Lung microvascular endothelial cell (primary cell): Measurements from ENCODE around the gene TMEM132D. TPM values are rescaled to one million over a fixed set of nuclear protein-coding genes. Genes with fewer than 3 reads are reported as not detected.

ENCODE experiments used
- DNase-seq, 2 donors: peaks; one replicate each; pipeline versions ENCODE4 v3.0.0 to v3.0.0-alpha.2; 2010; ENCODE audit warnings: low read depth in 2 of 2
- total RNA-seq: library from RNA; depleted of rRNA; stranded (reverse); fragments of >200 nt; gene quantifications from 2 replicates; pipeline ENCODE4 v1.2.1, GENCODE V29; 2014

The TMEM132D gene
- total RNA-seq, 1 donor from 2014 or later, result not detected

- no peak for DNase-seq
Observed at GRCh38 chr12:129873111-129873832, 30.6 kb downstream of the TMEM132D start.

- no peak for DNase-seq
Observed at GRCh38 chr12:129871991-129872972, 31.5 kb downstream of the TMEM132D start.

- no peak for DNase-seq
Observed at GRCh38 chr12:129870796-129871195, 33.0 kb downstream of the TMEM132D start.

- no peak for DNase-seq
Observed at GRCh38 chr12:129870136-129870535, 33.7 kb downstream of the TMEM132D start.

- DNase-seq, result no peak
Observed at GRCh38 chr12:129868575-129868974, 35.2 kb downstream of the TMEM132D start.

GRCh38 chr12:129863938-129864337, 39.9 kb downstream of the TMEM132D start:
- no peak for DNase-seq

GRCh38 chr12:129862561-129863175, 41.2 kb downstream of the TMEM132D start:
- DNase-seq, result no peak

DNA sequence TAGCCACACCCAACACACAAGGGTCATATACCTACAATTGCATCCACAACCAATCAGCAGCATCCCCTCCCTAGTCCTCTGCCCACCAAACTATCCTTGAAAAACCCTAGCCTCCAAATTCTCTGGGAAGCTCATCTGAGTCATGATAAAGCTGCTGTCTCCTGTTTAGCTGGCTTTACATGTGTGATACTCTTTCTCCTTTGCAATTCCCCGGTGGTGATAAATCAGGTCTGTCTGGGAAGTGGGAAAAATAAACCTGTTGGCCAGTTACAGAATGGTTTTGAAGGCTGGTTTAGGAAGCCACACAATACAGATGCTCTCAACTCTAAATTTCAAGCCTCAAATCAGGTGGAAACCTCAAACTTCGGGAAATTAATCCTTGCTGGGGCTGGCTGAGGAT, 41.9 kb downstream of the TMEM132D start:
- no peak for DNase-seq

GRCh38 chr12:129854591-129854990, 49.2 kb downstream of the TMEM132D start:
- no peak for DNase-seq

- no peak for DNase-seq
Observed at GRCh38 chr12:129851296-129851695, 52.5 kb downstream of the TMEM132D start.

GRCh38 chr12:129848876-129849275, 54.9 kb downstream of the TMEM132D start:
- no peak for DNase-seq

DNA sequence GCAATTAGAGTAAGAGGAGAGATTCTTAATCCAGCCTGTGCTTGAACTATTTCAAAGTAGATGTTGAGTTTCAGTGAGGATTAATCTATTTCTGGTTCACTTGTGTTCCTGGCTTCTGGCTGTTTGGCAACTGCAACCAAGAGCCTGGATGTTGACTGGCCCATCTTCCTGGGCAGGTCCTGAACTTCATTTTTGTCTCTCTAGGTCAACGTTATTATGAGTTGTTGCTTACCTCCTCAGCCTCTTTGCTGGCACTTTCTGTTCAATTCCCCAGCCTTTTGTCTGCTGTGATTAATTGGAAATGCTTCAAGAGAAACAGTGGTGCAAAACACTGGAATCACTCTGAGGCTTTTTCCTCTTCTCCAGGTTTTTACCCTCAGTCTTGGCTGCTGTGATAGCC, 56.8 kb downstream of the TMEM132D start:
- DNase-seq, result no peak

DNA sequence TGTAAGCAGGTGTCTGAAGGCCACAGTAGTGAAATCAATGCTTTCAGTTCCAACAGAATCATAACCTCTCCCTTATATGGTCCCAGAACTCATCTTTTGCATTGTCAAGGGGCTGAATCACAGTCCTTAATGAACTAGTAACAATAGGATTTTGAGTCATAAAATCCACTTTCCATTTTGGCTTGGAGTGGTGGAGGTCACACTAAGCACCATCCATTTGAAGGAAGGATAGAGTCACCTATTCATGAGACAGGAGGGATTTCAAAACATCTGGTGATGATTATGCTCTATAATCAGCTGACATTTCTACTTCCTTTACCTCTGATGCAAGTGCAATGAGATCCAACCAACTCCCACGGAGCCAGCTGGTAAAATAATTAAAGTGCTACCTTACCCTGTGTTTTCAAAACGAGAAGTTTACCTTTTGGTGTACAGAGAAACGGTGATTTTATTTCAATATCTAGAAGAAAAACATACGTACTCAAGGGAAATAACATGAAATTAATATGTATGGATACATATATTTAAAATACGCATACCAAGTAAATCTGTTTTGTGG, 59.1 kb downstream of the TMEM132D start:
- DNase-seq, result no peak

GRCh38 chr12:129841251-129841650, 62.6 kb downstream of the TMEM132D start:
- no peak for DNase-seq

- DNase-seq, result no peak
Observed at GRCh38 chr12:129840145-129840884, 63.5 kb downstream of the TMEM132D start.

GRCh38 chr12:129839679-129840078, 64.1 kb downstream of the TMEM132D start:
- no peak for DNase-seq

DNA sequence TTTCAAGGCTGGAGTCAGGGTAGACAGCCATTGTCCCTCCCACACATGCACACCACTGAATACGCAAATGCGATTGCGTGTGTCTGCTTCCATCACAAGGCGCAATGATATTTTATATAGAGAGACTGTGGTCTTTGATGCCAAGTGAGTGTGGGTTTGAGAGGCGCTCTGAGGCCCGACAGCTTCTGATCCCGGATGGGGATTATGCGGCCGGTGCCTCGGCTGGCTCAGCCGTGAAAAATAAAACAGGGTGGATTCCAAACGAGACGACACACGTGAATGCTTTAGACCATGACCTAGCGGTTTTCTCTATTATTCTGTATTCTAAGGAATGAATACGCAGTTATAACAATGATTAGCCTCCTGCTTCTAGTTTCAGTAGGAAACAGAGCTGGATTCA, 72.5 kb downstream of the TMEM132D start:
- no peak for DNase-seq

DNA sequence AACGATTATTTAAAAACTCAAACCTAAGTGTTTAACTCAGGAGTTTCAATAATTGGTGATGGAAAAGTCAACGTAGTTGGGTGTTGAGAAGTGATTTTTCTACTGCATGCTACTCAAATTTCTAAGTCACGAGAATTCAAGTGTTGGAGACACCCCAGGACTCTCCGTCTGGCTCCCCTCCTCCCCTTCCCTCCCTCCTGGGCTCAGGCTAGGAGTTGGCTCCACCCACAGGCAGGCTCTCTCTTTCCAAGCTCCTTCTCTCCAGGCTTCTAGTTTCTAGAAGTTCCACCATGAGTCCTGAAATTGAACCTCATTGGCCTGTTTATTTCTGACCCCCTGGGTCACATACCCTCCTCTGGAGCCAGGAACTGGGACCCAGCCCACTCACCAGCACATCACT, 73.0 kb downstream of the TMEM132D start:
- DNase-seq, result no peak

- DNase-seq, result no peak
Observed at GRCh38 chr12:129827866-129828384, 75.9 kb downstream of the TMEM132D start.

DNA sequence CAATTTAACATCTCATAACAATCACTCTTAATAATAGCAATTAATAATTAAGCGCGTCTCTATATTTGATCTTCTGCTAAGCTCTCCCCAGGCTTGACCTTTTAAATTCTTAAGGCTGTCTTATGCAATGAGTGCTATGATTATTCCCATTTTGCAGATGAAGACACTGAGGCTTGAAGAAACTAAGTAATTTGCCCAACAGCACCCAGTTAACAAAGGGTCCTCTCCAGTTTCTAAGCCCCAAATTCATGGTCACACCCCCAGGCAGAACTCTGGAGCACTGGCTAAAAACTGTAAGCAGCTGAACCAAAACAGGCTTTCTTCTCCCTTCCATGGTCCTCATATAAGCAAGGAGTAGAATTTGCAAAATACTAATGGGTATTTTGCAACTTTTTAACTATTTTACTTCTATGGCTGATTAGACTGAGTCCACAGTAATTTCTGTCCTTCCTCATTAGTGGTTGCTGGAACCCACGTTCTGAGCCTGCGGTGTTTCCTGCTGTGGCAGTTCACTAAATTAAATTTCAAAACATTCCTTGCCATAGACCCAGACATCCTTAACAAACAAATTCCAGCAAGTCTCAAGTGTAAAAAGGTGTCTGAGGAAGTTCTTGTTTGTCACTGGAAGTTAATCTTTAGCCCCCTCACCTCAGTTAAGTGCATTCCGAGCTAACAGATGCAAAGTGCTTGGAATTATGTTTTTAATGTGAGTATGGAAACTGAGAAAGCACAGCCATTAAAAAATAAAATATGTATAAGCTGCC, 76.5 kb downstream of the TMEM132D start:
- no peak for DNase-seq
